ENCODE data around the gene TRAPPC8.

DNA sequence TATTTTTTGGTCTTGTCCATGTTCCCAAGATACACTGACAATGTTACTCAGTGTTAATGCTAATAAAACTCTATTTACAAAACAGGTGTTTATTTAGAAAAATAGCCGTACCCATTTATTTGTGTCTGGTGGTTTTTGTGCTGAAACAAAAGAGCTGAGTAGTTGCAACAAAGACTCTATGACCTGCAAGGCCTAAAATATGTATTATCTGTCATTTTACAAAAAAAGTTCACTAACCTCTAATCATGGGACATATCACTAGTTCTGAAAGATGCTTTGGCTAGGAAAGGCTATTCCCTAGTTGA is 123.1 kb downstream of the TRAPPC8 start:
- peak; percentile 15 for TF ChIP-seq CTCF (IDR thresholded peaks at IDR 0.05; ENCODE audit: low read depth, low read length, poor library complexity, severe bottlenecking)
- TF ChIP-seq EZH2phosphoT487 (IDR thresholded peaks at IDR 0.05; ENCODE audit: borderline replicate concordance, low read length) = no peak
